IPS DF 4.7 (cell line): ENCODE data around the gene STEAP1B.

Experiments
- DNase-seq: peaks from one replicate; pipeline ENCODE4 v3.0.0-alpha.2; 2013; ENCODE audit warnings: low spot score; ENCODE audit errors: extremely low read depth

Gene STEAP1B

DNA sequence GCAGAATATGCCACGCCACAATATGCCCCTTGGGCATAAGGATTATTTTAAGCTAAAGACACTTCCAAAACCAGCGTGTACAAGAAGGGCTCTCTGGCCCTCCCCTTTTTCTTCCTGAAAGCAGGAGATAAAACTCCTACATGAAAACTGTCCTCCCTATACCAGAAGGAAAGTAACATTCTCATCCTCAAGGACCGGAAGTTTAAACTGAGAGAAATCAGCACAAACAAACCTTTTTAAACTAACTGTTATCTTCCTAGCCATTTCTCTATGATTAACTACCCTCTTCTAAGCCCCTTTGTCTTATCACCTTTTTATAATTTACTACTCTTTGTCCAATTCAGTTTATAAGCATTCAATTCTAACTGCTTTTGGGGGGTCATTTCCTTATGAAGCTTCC lies 126.6 kb downstream of the STEAP1B start:
- no peak for DNase-seq

GRCh38 chr7:22372863-22373262 lies 127.1 kb downstream of the STEAP1B start:
- no peak for DNase-seq

DNA sequence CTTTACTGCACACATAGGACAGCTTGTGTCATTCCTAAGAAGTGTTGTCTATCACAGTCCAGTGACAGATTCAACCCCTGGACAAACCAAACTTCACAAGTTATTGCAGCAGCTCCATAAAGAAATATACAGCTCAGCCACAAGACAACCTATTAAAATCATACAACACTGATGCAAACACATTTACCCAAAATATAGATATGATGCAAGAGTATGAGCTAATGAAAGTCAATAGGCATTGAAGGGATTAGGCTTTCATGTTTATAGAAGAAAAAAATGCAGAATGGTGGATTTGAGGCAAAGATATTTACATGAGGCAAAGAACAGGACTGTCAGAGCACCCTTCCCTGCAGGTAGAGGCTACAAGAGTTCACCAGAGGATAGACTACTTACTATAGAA lies 128.1 kb downstream of the STEAP1B start:
- no peak for DNase-seq
